ENCODE data around the gene MORN3. TPM values are rescaled to one million over a fixed set of nuclear protein-coding genes. Genes with fewer than 3 reads are reported as not detected.

The MORN3 gene
- total RNA-seq, 1 experiment from 2014 or later = 0.72 TPM

DNA sequence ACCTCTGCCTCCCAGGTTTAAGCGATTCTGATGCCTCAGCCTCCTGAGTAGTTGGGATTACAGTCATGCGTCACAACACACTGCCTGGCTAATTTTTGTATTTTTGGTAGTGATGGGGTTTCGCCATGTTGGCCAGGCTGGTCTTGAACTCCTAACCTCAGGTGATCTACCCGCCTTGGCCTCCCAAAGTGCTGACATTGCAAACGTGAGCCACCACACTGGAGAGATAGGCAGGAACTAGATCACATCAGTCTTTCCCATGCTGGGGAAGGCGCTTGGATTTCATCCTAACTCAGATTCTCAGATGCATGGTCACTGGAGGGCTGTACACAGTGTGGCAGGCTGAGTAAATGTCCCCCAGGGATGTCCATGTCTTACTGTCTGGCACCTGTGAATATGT, 61.2 kb downstream of the MORN3 start:
- H3K4me3 ChIP-seq (ENCODE audit: low read depth in 2 of 2, low read length in 2 of 2) = no peak overlapping the region
- no peaks in the 10 kb centered on the region for H3K36me3 ChIP-seq (ENCODE audit: control insufficient read depth, insufficient read depth, low read length)
- intact Hi-C loops (cut with micrococcal nuclease; ENCODE audit: unreplicated experiment) (no loop called here), in situ Hi-C loops (cut with HindIII; ENCODE audit: low pct_unique_long_range_greater_than_20kb, low sequenced_read_pairs) (no loop called here)
- ATAC-seq (no peak), DNase-seq (ENCODE audit: low read depth, low spot score) (no peak)
- no peak overlapping the region for H3K27ac ChIP-seq (ENCODE audit: low read length)
- no peak for TF ChIP-seq POLR2AphosphoS5 (IDR thresholded peaks at IDR 0.05; ENCODE audit: low read depth, low read length)
- TF ChIP-seq TCF7L2 (IDR thresholded peaks at IDR 0.05; ENCODE audit: low read depth, low read length) = no peak
- TF ChIP-seq, protein P1, sequence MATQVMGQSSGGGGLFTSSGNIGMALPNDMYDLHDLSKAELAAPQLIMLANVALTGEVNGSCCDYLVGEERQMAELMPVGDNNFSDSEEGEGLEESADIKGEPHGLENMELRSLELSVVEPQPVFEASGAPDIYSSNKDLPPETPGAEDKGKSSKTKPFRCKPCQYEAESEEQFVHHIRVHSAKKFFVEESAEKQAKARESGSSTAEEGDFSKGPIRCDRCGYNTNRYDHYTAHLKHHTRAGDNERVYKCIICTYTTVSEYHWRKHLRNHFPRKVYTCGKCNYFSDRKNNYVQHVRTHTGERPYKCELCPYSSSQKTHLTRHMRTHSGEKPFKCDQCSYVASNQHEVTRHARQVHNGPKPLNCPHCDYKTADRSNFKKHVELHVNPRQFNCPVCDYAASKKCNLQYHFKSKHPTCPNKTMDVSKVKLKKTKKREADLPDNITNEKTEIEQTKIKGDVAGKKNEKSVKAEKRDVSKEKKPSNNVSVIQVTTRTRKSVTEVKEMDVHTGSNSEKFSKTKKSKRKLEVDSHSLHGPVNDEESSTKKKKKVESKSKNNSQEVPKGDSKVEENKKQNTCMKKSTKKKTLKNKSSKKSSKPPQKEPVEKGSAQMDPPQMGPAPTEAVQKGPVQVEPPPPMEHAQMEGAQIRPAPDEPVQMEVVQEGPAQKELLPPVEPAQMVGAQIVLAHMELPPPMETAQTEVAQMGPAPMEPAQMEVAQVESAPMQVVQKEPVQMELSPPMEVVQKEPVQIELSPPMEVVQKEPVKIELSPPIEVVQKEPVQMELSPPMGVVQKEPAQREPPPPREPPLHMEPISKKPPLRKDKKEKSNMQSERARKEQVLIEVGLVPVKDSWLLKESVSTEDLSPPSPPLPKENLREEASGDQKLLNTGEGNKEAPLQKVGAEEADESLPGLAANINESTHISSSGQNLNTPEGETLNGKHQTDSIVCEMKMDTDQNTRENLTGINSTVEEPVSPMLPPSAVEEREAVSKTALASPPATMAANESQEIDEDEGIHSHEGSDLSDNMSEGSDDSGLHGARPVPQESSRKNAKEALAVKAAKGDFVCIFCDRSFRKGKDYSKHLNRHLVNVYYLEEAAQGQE (IDR thresholded peaks at IDR 0.05; ENCODE audit: insufficient read depth in 1 of 2, low read depth in 2 of 2, low read length in 1 of 2) = no peak
- no peak for TF ChIP-seq SIN3A (IDR thresholded peaks at IDR 0.05; ENCODE audit: borderline replicate concordance, insufficient read depth, low read depth, low read length)
- TF ChIP-seq, protein P2, sequence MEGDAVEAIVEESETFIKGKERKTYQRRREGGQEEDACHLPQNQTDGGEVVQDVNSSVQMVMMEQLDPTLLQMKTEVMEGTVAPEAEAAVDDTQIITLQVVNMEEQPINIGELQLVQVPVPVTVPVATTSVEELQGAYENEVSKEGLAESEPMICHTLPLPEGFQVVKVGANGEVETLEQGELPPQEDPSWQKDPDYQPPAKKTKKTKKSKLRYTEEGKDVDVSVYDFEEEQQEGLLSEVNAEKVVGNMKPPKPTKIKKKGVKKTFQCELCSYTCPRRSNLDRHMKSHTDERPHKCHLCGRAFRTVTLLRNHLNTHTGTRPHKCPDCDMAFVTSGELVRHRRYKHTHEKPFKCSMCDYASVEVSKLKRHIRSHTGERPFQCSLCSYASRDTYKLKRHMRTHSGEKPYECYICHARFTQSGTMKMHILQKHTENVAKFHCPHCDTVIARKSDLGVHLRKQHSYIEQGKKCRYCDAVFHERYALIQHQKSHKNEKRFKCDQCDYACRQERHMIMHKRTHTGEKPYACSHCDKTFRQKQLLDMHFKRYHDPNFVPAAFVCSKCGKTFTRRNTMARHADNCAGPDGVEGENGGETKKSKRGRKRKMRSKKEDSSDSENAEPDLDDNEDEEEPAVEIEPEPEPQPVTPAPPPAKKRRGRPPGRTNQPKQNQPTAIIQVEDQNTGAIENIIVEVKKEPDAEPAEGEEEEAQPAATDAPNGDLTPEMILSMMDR (IDR thresholded peaks at IDR 0.05) = no peak
- no peaks in the 10 kb centered on the region for H3K9me3 ChIP-seq (ENCODE audit: control insufficient read depth, insufficient read depth, low read depth, low read length)
- no peaks in the 10 kb centered on the region for H3K27me3 ChIP-seq (ENCODE audit: control insufficient read depth, insufficient read depth, low read length)
- ChIA-PET POLR2A (no interaction called here), CTCF (no interaction called here)
- no TSS peak for BruUV-seq (replicated peaks)
- no peaks in the 10 kb centered on the region for H3K4me1 ChIP-seq (ENCODE audit: control insufficient read depth, insufficient read depth, low read length)

DNA sequence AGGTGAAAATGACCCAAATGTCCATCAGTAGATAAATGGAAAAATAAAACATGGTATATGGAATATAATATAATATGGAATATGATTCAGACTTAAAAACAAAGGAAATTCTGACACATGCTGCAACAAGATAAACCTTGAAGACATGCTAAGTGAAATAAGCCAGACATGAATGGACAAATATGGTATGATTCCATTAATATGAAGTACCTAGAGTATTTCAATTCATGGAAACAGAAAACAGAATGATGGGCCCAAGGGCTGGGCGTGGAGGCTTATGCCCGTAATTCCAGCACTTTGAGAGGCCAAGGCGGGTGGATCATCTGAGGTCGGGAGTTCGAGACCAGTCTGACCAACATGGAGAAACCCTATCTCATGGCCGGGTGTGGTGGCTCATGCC, 65.9 kb downstream of the MORN3 start:
- intact Hi-C loops (cut with micrococcal nuclease; ENCODE audit: unreplicated experiment) (no loop called here), in situ Hi-C loops (cut with HindIII; ENCODE audit: low pct_unique_long_range_greater_than_20kb, low sequenced_read_pairs) (no loop called here)
- BruUV-seq (replicated peaks) = no TSS peak
- Histone ChIP-seq H3K4me3 (ENCODE audit: low read depth in 2 of 2, low read length in 2 of 2) (no peak overlapping the region), H3K9me3 (ENCODE audit: control insufficient read depth, insufficient read depth, low read depth, low read length) (no peaks in the 10 kb centered on the region), H3K4me1 (ENCODE audit: control insufficient read depth, insufficient read depth, low read length) (no peaks in the 10 kb centered on the region), H3K36me3 (ENCODE audit: control insufficient read depth, insufficient read depth, low read length) (no peaks in the 10 kb centered on the region), H3K27me3 (ENCODE audit: control insufficient read depth, insufficient read depth, low read length) (no peaks in the 10 kb centered on the region), H3K27ac (ENCODE audit: low read length) (no peak overlapping the region)
- TF ChIP-seq POLR2AphosphoS5 (IDR thresholded peaks at IDR 0.05; ENCODE audit: low read depth, low read length) (no peak), TCF7L2 (IDR thresholded peaks at IDR 0.05; ENCODE audit: low read depth, low read length) (no peak), SIN3A (IDR thresholded peaks at IDR 0.05; ENCODE audit: borderline replicate concordance, insufficient read depth, low read depth, low read length) (no peak)
- TF ChIP-seq, protein P1 (IDR thresholded peaks at IDR 0.05; ENCODE audit: insufficient read depth in 1 of 2, low read depth in 2 of 2, low read length in 1 of 2) = no peak
- TF ChIP-seq, protein P2 (IDR thresholded peaks at IDR 0.05) = no peak
- DNase-seq (ENCODE audit: low read depth, low spot score) (no peak), ATAC-seq (no peak)
- ChIA-PET POLR2A (no interaction called here), CTCF (no interaction called here)

Measured in Panc1 (cell line).